GM12873 (cell line): ENCODE measurements around the gene HDAC8.

Source experiments
- TF ChIP-seq, protein P1 (sequence below): IDR thresholded peaks from 2 replicates; pipeline ENCODE4 v1.5.1; 2012; ENCODE audit warnings: low read depth, mild to moderate bottlenecking, moderate library complexity, low read length, control low read depth; ENCODE audit not compliant: insufficient read depth; ENCODE audit errors: missing control alignments

The HDAC8 gene

GRCh38 chrX:72308566-72309296, 263.9 kb downstream of the HDAC8 start:
- TF ChIP-seq, protein P1, sequence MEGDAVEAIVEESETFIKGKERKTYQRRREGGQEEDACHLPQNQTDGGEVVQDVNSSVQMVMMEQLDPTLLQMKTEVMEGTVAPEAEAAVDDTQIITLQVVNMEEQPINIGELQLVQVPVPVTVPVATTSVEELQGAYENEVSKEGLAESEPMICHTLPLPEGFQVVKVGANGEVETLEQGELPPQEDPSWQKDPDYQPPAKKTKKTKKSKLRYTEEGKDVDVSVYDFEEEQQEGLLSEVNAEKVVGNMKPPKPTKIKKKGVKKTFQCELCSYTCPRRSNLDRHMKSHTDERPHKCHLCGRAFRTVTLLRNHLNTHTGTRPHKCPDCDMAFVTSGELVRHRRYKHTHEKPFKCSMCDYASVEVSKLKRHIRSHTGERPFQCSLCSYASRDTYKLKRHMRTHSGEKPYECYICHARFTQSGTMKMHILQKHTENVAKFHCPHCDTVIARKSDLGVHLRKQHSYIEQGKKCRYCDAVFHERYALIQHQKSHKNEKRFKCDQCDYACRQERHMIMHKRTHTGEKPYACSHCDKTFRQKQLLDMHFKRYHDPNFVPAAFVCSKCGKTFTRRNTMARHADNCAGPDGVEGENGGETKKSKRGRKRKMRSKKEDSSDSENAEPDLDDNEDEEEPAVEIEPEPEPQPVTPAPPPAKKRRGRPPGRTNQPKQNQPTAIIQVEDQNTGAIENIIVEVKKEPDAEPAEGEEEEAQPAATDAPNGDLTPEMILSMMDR, result no peak

GRCh38 chrX:72308209-72308565, 264.5 kb downstream of the HDAC8 start:
- TF ChIP-seq, protein P1, result no peak

DNA sequence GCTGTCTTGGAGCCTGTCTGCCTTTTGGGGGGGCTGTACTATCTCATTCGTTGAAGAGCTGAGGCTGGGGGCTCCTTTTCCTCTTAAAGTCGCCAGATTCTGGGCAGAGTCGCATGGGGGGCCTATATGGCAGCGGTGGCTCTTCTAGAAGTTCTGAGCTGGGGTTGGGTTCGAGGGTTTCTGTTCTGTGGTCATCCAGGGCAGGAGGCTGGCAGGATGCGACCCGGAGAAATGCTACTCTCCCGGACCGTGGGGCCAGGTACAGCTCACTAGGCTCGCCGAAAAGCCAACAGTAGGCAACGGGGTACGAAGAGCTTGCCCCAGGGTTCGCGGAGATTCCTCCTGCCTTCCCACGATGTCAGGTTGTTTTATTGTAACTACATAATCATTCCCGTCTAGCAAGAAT, 265.0 kb downstream of the HDAC8 start:
- TF ChIP-seq, protein P1, result no peak

DNA sequence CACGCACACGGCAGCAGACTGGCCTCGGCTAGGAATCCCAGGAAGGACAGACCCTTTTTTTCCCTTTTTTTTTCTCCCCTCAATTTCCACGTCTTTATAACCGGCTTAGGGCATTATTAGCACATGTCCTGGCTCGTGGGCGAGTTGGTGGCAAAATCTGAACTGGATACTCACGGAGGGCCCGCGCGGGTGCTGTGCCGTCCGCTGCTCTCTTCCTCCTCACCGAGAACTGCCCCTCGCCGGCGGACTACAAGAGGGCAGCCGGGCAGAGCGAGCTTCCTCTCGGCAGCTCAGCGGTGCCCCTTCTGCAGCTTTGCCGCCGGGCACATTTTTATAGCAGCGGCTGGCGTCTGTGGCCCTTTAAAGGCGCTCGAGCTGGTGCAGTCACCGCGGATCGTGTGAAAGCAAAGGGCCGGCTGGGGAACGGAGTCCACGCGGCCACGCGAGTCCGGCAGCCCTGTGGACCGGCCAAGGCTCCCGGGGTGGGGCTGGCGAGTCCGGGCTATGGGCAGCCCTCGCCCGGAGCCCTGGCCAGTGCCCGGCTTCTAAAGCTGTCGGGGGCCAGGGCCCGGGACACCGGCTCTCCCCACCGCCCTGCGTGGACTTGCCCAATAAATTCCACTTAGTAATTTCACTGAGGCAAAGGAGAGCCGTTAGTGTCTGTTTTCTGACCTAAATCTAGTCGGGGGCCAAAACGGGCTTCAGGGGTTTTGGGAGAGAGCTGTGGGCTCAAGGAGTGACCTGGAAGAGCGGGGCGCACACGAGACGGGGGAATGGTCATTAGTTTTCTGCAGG, 265.6 kb downstream of the HDAC8 start:
- TF ChIP-seq, protein P1, result no peak

DNA sequence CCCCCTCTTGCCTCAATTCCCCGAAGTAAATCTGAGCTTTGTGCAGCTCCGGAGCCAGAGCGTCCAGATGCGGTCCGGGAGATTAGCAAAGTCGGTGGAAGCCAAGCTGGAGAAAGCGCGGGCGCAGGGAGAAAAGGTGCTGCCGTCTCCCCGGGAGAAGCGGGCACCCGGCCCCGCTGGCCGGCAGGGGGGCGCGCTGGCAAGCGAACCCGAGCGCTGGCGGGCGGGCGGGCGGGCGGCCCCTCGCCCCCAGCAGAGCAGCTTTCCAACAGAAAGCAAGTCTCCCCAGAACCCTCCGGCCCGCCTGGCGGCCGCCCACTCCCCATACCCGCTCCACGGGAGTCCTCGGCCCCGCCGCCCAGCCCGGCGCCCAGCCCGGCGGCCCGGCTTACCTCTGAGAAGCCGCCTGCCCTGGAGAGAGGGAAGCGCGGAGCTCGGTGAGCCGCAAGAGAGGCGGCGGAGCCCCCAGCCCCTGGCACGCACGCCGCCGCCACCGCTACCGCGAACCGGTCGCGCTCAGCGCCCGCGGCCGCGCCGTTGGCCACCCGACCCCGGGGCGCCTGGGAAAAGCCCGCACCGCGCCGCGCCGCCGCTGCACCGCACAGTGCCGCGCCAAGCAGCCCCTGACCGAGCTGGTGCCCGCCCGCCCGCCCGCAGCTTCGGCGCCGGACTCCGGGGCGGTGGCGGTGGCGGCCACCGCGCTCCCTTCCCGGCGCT, 266.4 kb downstream of the HDAC8 start:
- TF ChIP-seq, protein P1, result no peak

DNA sequence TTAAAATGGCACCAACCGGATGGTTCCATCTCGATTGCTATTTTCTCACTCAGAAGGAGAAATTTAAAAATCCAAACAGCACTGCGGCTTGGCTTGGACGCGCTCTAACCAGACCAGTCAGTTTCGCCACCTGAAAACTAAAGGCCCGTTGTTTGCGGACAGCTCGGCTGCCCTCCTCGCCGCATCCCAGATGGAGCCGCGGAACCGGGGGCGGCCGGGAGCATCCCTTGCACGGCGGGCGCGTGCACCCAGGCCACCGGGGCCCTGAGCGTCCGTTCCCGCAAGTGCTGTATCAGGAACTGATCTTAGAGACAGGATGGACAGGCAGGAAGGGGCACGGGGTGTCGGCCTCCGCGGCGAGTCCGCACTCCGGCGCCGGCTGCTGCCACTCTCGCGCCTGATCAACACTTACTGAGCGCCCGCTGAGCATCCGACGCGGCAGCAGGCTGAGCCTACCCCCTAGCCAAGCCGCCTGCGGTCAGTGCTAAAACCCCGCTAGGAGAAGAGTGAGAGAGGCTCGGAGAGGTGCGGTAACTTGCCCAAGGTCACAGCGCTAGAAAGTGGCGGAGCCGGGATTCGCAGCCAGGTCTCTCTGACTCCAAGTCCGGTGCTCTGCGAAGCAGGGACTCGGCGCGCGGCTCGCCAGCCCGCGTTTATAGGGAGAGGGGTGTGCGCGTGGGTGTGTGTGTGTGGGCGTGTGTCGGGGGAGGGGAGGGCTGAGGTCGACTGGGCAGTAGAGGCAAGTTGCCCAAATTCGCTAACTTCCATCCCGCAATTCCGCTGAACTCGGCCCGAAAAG, 267.2 kb downstream of the HDAC8 start, which contains the start of gene CITED1:
Gene CITED1 (minus strand): TSS at position 629 of the 799 bp plus-strand sequence. CDS start 3,045 bp downstream, outside the sequence.
- TF ChIP-seq, protein P1, result no peak

DNA sequence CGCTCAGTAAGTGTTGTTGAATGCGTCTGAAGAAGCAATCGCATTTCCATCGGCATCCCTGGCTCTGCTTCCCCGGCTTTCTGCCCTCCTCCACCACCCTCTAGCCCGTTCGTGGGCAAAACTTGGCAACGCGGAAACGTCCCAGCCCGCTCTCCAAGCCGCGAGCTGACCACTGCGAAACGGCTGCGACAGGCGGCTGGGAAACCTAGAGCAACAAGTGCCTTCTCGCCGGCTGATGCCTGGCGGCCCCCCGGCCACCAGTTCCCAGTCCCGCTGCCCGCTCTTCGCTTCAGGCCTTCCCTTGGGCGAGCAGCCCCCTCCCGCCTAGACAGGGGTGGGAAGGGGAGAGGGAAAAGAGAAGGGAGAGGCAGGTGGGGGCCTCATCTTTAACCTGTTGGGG, 267.8 kb downstream of the HDAC8 start:
- TF ChIP-seq, protein P1, result no peak
